CD14-positive monocyte (primary cell): ENCODE results near the gene RSPRY1. TPM values are rescaled to one million over a fixed set of nuclear protein-coding genes. Genes with fewer than 3 reads are reported as not detected.

Source experiments
- DNase-seq, 3 donors: peaks; one replicate each; pipeline ENCODE4 v3.0.0-alpha.2; 2011 to 2022
- H2AFZ ChIP-seq: 2 replicates; pipeline ENCODE4 v1.6.0; 2012; ENCODE audit warnings: mild to moderate bottlenecking, low read depth, low read length, inconsistent platforms; ENCODE audit not compliant: insufficient read depth, poor library complexity, severe bottlenecking
- H3K27ac ChIP-seq, 2 donors: 1 replicate in 1 of 2; 2 replicates in 1 of 2; pipeline ENCODE4 v1.5.1; 2012 to 2013; ENCODE audit warnings: low read length in 2 of 2, control low read depth in 1 of 2, inconsistent platforms in 1 of 2, low read depth in 1 of 2, mild to moderate bottlenecking in 1 of 2
- H3K27me3 ChIP-seq, 2 donors: one replicate each; pipeline versions ENCODE4 v1.6.0 to v1.6.1; 2011 to 2013; ENCODE audit warnings: low read length in 2 of 2; ENCODE audit not compliant: control insufficient read depth in 2 of 2, insufficient read depth in 2 of 2
- H3K36me3 ChIP-seq, 2 donors: replicated peaks in 1 of 2; 1 replicate in 1 of 2; 2 replicates in 1 of 2; pipeline versions ENCODE4 v1.5.1 to v1.6.1; 2012 to 2013; ENCODE audit warnings: low read length in 2 of 2, control low read depth in 1 of 2, inconsistent platforms in 1 of 2, mild to moderate bottlenecking in 1 of 2; ENCODE audit not compliant: insufficient read depth in 2 of 2, control insufficient read depth in 1 of 2
- H3K4me1 ChIP-seq, 2 donors: 1 replicate in 1 of 2; 2 replicates in 1 of 2; pipeline versions ENCODE4 v1.5.1 to v1.6.1; 2012 to 2013; ENCODE audit warnings: low read length in 2 of 2, control low read depth in 1 of 2, inconsistent platforms in 1 of 2, mild to moderate bottlenecking in 1 of 2, moderate library complexity in 1 of 2; ENCODE audit not compliant: insufficient read depth in 2 of 2, control insufficient read depth in 1 of 2
- H3K4me2 ChIP-seq: replicated peaks from 2 replicates; pipeline ENCODE3; 2012; ENCODE audit warnings: low read length, moderate library complexity, mild to moderate bottlenecking; ENCODE audit not compliant: poor library complexity, severe bottlenecking; ENCODE audit errors: extremely low read depth
- H3K4me3 ChIP-seq, 3 experiments: fragments of 200-600 bp in 1 of 3; sonication (generic) in 1 of 3; replicated peaks in 1 of 3; 1 replicate in 2 of 3; 2 replicates in 1 of 3; pipeline ENCODE4 v1.5.1; 2011 to 2013; ENCODE audit warnings: low read length in 3 of 3, mild to moderate bottlenecking in 3 of 3, control low read depth in 2 of 3, low read depth in 2 of 3, inconsistent platforms in 1 of 3, moderate library complexity in 1 of 3
- H3K79me2 ChIP-seq: 2 replicates; pipeline ENCODE4 v1.6.0; 2012; ENCODE audit warnings: mild to moderate bottlenecking, control low read depth, inconsistent platforms, low read length, moderate library complexity; ENCODE audit not compliant: insufficient read depth
- H3K9ac ChIP-seq: 2 replicates; pipeline ENCODE4 v1.6.0; 2017; ENCODE audit warnings: low read length, mild to moderate bottlenecking; ENCODE audit not compliant: insufficient read depth, poor library complexity, severe bottlenecking
- H3K9me3 ChIP-seq, 2 donors: replicated peaks in 1 of 2; 1 replicate in 1 of 2; 2 replicates in 1 of 2; pipeline versions ENCODE4 v1.5.1 to v1.6.1; 2012 to 2013; ENCODE audit warnings: low read length in 2 of 2, control low read depth in 1 of 2; ENCODE audit not compliant: control insufficient read depth in 1 of 2, insufficient read depth in 1 of 2
- H4K20me1 ChIP-seq: 2 replicates; pipeline ENCODE4 v1.6.0; 2012; ENCODE audit warnings: mild to moderate bottlenecking, low read length, control low read depth, moderate library complexity; ENCODE audit not compliant: insufficient read depth
- H3K27ac Mint-ChIP-seq, 7 donors: one replicate each; pipeline ENCODE4 v1.8.0; 2020; ENCODE audit warnings: mild to moderate bottlenecking in 7 of 7, mixed read lengths in 7 of 7, moderate library complexity in 6 of 7, inconsistent platforms in 2 of 7
- H3K27me3 Mint-ChIP-seq, 3 donors: one replicate each; pipeline ENCODE4 v1.8.0; 2021 to 2022; ENCODE audit warnings: low read depth in 3 of 3, mild to moderate bottlenecking in 3 of 3, mixed read lengths in 3 of 3, moderate library complexity in 3 of 3, inconsistent platforms in 1 of 3
- H3K36me3 Mint-ChIP-seq, 2 donors: one replicate each; pipeline ENCODE4 v1.8.0; 2020; ENCODE audit warnings: mixed read lengths in 2 of 2, inconsistent platforms in 1 of 2, mild to moderate bottlenecking in 1 of 2
- H3K4me1 Mint-ChIP-seq: one replicate; pipeline ENCODE4 v1.8.0; 2020; ENCODE audit warnings: mild to moderate bottlenecking, mixed read lengths
- H3K4me3 Mint-ChIP-seq, 2 donors: one replicate each; pipeline ENCODE4 v1.8.0; 2020; ENCODE audit warnings: mild to moderate bottlenecking in 2 of 2, mixed read lengths in 2 of 2, moderate library complexity in 1 of 2
- H3K9me3 Mint-ChIP-seq, 7 donors: one replicate each; pipeline ENCODE4 v1.8.0; 2020 to 2022; ENCODE audit warnings: mixed read lengths in 7 of 7, mild to moderate bottlenecking in 6 of 7, moderate library complexity in 6 of 7, inconsistent platforms in 2 of 7
- WGBS: methylation state at CpG from one replicate; pipeline ENCODE4 v1.1.5; 2013; ENCODE audit warnings: missing lambda C conversion rate; ENCODE audit not compliant: insufficient coverage; 5-methylcytosine and 5-hydroxymethylcytosine counted together
- intact Hi-C, 2 donors: fragments of 100-400 bp; cut with micrococcal nuclease; formaldehyde crosslinking; loops; one replicate each; pipeline versions ENCODE4 v1.15.0 to v1.15.1; 2023
- polyA plus RNA-seq, 3 donors: library from polyadenylated mRNA; depleted of rRNA in 1 of 3; unstranded in 2 of 3; stranded (reverse) in 1 of 3; fragments of 300-500 nt in 2 of 3; fragments of >200 nt in 1 of 3; fragmentation: Illumina TruSeq in 2 of 3; gene quantifications; 1 replicate in 2 of 3; 2 replicates in 1 of 3; pipeline ENCODE4 v1.2.3, GENCODE V29; 2012 to 2021
- TF ChIP-seq, protein P1 (sequence below): fragments of 200-600 bp; IDR thresholded peaks from one replicate; pipeline ENCODE4 v1.8.0; 2022; ENCODE audit warnings: antibody characterized with exemption, mild to moderate bottlenecking

Gene RSPRY1
- polyA plus RNA-seq, 3 donors: 15.7 to 28.3 (median 21.3) TPM

- H3K27ac Mint-ChIP-seq: no peak overlapping the region
- H3K36me3 ChIP-seq: peaks cover 62 to 95% of the 10 kb centered on the region in 2 donors
These were observed 65.2 kb downstream of the RSPRY1 start for GRCh38 chr16:57251352-57251751.

DNA sequence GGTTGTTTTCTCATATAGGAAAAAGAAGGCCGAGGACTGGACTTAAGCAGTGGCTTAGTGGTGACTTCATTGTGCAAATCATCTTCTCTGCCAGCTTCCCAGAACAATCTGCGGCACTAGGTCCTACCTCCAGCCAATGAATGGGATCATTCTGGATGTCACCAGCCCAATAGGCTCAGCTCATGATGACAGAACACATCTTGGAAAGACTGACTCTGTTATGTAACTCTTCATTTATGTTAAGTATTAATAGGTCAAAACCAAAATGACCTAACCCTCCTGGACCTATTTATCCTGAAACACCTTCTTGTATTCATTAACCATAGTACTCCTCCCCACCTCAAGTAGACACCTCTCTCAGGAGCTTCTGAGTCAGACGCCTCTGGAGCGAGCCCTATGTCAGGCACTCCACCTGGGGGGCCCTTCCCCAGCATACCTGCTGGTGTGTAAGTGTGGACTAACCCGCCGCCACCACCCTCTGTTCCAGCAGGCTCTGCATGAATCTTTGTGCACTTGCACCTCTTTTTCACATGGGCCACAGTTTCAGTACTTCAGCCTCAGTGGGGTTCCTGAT is 66.1 kb downstream of the RSPRY1 start:
- H4K20me1 ChIP-seq: no peaks in the 10 kb centered on the region
- H2AFZ ChIP-seq: no peak overlapping the region
- TF ChIP-seq, protein P1, sequence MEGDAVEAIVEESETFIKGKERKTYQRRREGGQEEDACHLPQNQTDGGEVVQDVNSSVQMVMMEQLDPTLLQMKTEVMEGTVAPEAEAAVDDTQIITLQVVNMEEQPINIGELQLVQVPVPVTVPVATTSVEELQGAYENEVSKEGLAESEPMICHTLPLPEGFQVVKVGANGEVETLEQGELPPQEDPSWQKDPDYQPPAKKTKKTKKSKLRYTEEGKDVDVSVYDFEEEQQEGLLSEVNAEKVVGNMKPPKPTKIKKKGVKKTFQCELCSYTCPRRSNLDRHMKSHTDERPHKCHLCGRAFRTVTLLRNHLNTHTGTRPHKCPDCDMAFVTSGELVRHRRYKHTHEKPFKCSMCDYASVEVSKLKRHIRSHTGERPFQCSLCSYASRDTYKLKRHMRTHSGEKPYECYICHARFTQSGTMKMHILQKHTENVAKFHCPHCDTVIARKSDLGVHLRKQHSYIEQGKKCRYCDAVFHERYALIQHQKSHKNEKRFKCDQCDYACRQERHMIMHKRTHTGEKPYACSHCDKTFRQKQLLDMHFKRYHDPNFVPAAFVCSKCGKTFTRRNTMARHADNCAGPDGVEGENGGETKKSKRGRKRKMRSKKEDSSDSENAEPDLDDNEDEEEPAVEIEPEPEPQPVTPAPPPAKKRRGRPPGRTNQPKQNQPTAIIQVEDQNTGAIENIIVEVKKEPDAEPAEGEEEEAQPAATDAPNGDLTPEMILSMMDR: no peak
- Mint-ChIP-seq H3K9me3 (no peaks in the 10 kb centered on the region), H3K36me3 (peaks cover 61 to 72% of the 10 kb centered on the region in 2 donors), H3K4me1 (no peaks in the 10 kb centered on the region), H3K4me3 (no peak overlapping the region), H3K27me3 (no peaks in the 10 kb centered on the region), H3K27ac (peak overlapping the region in 2 of 7 donors; percentile 18 to 72)
- intact Hi-C loops: no loop called here
- H3K4me2 ChIP-seq: no peak overlapping the region
- H3K4me3 ChIP-seq: no peak overlapping the region
- H3K4me1 ChIP-seq: no peaks in the 10 kb centered on the region
- no peak for DNase-seq
- no peaks in the 10 kb centered on the region for H3K9me3 ChIP-seq
- 93% methylated on average over 3 of the region's 6 CpGs for whole genome bisulfite sequencing
- H3K27me3 ChIP-seq: no peaks in the 10 kb centered on the region
- H3K36me3 ChIP-seq: peaks cover 62 to 95% of the 10 kb centered on the region in 2 donors
- H3K9ac ChIP-seq: no peak overlapping the region
- no peak overlapping the region for H3K27ac ChIP-seq
- H3K79me2 ChIP-seq: peaks cover 1% of the 10 kb centered on the region

More at GRCh38 chr16:57251352-57251751, 65.2 kb downstream of the RSPRY1 start:
- H3K9me3 Mint-ChIP-seq: no peaks in the 10 kb centered on the region
- Histone ChIP-seq H3K27me3 (no peaks in the 10 kb centered on the region), H4K20me1 (no peaks in the 10 kb centered on the region), H3K27ac (no peak overlapping the region), H3K4me1 (peaks cover under 1 to 1% of the 10 kb centered on the region in 2 donors), H3K4me3 (no peak overlapping the region), H3K4me2 (no peak overlapping the region), H3K79me2 (peaks cover 6% of the 10 kb centered on the region), H3K9me3 (no peaks in the 10 kb centered on the region), H2AFZ (no peak overlapping the region), H3K9ac (no peak overlapping the region)
- no CpG with 5 or more reads among the region's 2 CpGs for WGBS
- H3K36me3 Mint-ChIP-seq: peaks cover 62 to 74% of the 10 kb centered on the region in 2 donors
- intact Hi-C loops: no loop called here
- TF ChIP-seq, protein P1: no peak
- H3K27me3 Mint-ChIP-seq: no peaks in the 10 kb centered on the region
- no peak for DNase-seq
- no peak overlapping the region for H3K4me3 Mint-ChIP-seq
- peaks cover 3% of the 10 kb centered on the region for H3K4me1 Mint-ChIP-seq
